ENCODE data around the gene SND1. TPM values are rescaled to one million over a fixed set of nuclear protein-coding genes. Genes with fewer than 3 reads are reported as not detected.

The SND1 gene
- polyA plus RNA-seq, 12 donors = 73.0 to 117 (median 95.7) TPM; not detected in 1

- no peak for DNase-seq
These were observed 252.6 kb downstream of the SND1 start for GRCh38 chr7:127904670-127904985.

GRCh38 chr7:127905021-127905420 lies 253.0 kb downstream of the SND1 start:
- no peak for DNase-seq

DNA sequence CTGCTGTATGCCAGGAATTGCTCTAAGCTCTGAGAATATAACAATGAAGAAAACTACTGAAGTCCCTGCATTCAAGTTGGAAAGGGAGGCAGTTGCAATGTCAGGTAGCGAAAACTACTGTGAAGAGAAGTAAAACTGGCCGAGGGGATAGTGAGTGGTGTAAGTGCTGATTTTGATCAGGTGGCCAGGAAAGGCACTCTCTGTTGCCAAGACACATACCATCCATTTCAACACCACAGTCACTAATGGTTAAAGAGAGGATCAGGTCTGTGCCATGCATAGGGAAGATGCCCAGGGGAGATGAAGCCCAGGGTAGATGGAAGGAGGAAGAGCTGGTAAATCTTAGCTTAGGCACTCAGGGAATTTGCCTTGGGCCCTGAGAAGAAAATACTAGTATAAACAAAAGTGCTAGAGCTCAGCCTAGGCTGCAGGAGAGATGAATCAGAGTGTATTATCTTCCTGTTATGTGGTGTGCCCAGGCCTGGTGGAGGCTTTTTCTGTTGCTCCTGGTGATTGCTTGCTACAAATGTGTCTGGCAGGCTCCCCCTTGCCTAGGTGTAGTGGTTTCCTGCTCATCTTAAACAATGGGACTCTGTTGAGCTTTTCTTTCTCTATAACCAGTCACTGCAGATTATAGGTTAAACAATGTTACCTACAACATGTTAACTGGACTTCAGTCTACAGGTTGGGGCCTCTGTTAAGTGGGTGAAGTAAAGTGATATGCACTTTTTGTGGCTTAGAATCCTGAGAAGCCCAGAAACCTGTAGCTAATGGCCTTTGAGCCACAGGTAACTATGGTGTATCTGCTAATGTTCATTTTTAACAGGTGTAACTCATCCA lies 253.7 kb downstream of the SND1 start:
- no peak for DNase-seq

- DNase-seq = no peak
These were observed 255.4 kb downstream of the SND1 start for GRCh38 chr7:127907110-127908040.

DNA sequence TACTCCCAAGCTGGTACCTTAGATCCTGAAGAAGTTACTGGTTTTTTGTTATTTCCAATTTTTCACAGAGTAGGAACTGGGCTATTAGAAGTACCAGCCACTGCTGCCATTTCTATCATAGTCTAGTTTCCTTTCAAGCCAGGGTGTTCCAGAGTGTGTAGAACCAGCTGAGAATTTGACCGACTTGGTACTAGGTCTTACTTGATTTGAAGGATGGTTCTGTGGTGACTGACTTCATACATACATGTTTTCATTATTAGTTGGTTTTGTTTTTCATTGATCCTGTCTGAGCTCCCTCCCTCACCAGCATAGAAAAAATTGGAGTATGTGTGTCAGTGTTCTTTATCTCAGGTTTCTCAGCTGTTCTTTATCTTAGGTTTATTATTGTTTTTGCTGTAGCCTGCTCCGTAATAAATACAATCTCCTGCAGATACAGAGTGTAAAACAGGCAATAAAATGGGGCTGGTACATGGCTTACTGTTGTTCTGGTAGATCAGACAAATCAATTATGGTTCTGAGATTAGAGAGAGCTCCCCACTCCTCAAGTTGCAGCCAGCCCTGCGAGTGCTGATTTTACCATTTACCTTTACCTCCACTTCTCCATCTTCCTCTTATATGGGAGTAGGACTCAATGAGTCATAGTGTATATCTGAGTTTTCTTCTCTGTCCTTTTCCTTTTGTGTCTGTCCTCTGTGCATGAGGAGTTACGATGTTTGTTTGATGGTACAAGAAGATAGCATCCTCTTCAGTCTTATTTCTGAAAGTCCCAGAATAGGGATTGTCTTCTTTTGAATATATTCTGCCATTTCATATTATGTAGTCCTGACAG lies 256.6 kb downstream of the SND1 start:
- no peak for DNase-seq

DNA sequence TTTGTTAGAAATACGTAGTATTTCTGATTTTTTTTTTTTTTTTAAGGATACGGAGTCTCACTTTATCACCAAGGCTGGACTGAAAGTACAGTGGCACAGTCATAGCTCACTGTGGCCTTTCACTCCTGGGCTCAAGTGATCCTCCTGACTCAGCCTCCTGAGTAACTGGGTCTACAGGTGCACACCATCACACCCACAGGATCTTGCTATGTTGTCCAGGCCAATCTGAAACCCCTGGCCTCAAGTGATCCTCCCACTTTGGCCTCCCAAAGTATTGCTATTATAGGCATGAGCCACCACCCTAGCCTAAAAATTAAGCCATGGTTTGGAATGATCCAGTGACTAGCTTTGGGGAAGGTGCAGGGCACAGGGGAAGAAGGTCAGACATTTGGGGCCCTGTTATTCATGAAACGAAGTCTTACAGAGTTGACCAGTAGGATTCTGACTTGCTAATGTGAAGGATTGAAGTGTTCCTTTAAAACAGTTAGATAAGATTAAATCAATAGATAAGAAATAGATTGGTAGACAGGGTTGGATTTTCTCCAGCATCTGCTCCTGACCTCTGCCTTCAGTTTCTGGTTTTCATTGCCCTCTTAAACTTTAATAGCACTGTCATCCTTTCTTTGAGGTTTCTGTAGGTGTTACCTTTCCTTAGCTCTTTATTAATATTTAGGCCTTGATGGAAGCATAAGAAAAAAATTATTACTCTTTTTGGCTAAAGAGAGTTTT lies 257.6 kb downstream of the SND1 start:
- no peak for DNase-seq

DNA sequence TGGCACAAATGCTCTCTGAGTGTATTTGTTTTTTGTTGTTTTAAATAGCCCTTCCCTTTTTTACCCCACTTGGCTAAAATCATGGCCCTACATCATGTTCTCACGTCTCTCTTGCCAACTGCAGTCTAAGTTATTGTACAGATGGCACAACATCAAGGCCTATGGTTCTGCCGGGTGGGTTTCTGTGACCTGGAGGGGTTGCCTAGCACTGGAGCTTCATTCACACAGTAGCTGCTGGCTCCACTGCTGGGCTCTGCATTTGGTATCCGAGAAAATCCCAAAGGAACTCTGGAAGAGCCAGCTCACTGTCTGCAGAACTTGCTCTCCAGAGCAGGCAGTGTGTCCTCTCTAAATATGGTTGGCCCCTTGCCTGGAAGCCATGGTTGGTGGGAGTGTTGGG lies 258.7 kb downstream of the SND1 start:
- no peak for DNase-seq

GRCh38 chr7:127911968-127912511 lies 260.0 kb downstream of the SND1 start:
- no peak for DNase-seq

DNA sequence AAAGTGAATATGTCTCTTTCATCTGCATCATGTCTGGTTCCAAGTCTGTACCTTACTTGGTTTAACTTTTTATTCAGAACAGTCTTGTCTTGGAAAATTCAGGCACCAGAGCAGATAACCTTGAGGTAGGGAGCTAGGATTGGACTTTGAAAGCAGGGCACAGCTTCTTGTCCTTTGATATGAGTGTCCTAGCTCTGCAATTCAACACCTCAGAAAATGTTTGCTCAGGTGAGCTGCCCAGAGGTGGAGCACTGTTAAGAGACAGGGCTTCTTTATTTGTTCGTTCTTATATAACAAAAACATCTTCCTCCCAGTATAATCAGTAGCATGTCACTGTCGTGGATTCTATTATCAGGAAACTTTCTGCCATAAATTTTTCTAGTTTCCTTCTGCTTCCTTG lies 260.9 kb downstream of the SND1 start:
- DNase-seq = no peak

GRCh38 chr7:127913686-127914085 lies 261.7 kb downstream of the SND1 start:
- no peak for DNase-seq

DNA sequence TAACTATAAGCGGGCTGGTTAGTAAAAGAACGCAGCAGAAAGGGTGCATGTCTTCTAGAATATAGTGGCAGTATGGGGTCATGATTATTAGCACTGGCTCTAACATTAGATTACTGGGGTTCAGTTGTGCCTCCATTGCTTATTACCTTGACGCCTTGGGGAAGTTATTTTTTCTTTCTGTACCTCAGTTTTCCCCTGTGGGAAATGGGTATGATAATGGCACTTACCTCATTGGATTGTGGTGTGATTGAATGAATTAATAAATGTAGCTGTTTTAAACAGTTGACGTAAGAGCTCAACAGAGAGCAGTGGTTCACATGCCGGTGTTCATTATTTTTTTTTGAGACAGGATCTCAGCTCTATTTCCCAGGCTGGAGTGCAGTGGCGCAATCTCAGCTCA lies 262.7 kb downstream of the SND1 start:
- no peak for DNase-seq

- no peak for DNase-seq
These were observed 264.7 kb downstream of the SND1 start for GRCh38 chr7:127916735-127917134.

- DNase-seq = no peak
These were observed 266.1 kb downstream of the SND1 start for GRCh38 chr7:127918130-127918529.

- no peak for DNase-seq
These were observed 268.9 kb downstream of the SND1 start for GRCh38 chr7:127920787-127921438.

- DNase-seq = no peak
These were observed 270.7 kb downstream of the SND1 start for GRCh38 chr7:127922656-127923055.

GRCh38 chr7:127924874-127925273 lies 272.9 kb downstream of the SND1 start:
- no peak for DNase-seq

DNA sequence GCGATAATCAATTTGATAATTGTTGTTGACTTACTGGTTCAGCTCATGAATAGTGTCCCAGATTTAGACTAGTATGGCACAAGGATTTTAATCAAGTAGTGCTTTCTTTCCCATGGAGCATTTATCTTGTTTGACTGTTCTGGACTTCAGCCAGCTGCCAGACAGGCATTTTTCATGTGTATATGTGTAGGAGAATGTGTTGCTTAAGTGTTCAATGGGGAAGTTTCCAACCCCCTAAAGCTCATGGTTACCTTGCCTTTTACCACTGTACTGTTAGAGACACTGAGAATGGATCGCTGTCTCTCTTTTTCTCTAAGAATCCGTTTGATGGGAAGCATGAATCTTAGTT lies 275.3 kb downstream of the SND1 start:
- no peak for DNase-seq

DNA sequence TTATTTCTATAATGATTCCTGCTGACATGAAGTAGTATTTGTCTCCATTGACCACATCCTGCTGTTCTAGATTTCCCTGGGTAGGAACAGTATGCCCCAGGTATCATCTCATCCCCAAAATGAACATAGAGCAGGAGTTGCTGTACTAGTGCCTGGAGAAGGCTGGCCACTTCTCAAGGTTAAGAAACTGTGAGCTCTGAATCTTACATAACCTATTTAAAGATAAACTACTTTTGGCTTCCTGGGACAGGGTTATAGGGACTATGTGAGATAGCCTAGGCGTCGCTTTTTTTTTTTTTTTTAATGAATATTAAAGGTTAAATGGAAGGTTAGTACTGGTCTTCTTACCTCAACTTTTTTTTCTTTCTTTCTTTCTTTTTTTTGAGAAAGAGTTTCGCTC lies 276.2 kb downstream of the SND1 start:
- DNase-seq = no peak

DNA sequence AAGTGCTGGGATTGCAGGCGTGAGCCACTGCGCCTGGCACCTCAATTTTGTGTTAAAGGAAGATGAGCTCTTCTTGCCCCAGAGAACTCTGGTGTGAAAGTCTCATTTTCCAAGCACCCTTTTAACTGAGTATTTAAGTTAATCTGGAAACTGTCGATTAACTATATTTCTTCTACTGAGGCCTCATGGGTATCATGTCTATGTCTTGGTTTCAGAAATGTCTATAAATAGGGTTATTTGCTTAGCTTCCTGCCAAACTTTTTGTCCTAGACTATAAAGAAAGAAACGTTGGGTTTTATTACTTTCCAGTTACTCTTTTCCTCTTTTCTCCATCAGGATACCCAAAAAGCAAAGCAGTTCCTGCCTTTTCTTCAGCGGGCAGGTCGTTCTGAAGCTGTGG lies 276.9 kb downstream of the SND1 start:
- DNase-seq = no peak
